Sigmoid colon (tissue), 4 donors: Measurements from ENCODE around the gene TRMT112.

Experiments
- CTCF ChIP-seq, 4 experiments: fragments of 450-650 bp in 3 of 4; fragments of 200-600 bp in 1 of 4; IDR thresholded peaks; one replicate each; pipeline ENCODE4 v1.5.1; 2016 to 2019; ENCODE audit warnings: antibody characterized with exemption in 4 of 4, mild to moderate bottlenecking in 3 of 4, moderate library complexity in 2 of 4
- EP300 ChIP-seq, 4 donors: sonication (generic); formaldehyde crosslinking; IDR thresholded peaks; one replicate each; pipeline ENCODE4 v1.6.1; 2017; ENCODE audit warnings: antibody characterized with exemption in 4 of 4
- POLR2A ChIP-seq, 2 donors: fragments of 450-650 bp; IDR thresholded peaks; one replicate each; pipeline ENCODE4 v1.6.1; 2016; ENCODE audit warnings: antibody characterized with exemption in 2 of 2, mild to moderate bottlenecking in 2 of 2, moderate library complexity in 2 of 2

GRCh38 chr11:64349404-64349803 is 32.0 kb upstream of the TRMT112 start:
- TF ChIP-seq CTCF (IDR thresholded peaks at IDR 0.05) = no peak
- no peak for TF ChIP-seq POLR2A (IDR thresholded peaks at IDR 0.05)
- TF ChIP-seq EP300 (IDR thresholded peaks at IDR 0.05) = no peak
